NCI-H2171 (cell line): ENCODE data around the gene BAG5.

Experiments
- DNase-seq: peaks from one replicate; lab custom pipeline; 2025; lab: John Stamatoyannopoulos, UW

The BAG5 gene

GRCh38 chr14:103563844-103564505 is 1.5 kb upstream of the BAG5 start:
- DNase-seq, result no peak

GRCh38 chr14:103563226-103563620 is 766 bp upstream of the BAG5 start:
- DNase-seq, result no peak

- peak; percentile 53 for DNase-seq
Observed at GRCh38 chr14:103562179-103562428, 353 bp downstream of the BAG5 start.

- DNase-seq, result no peak
Observed at GRCh38 chr14:103561381-103562178, 877 bp downstream of the BAG5 start.

- no peak for DNase-seq
Observed at GRCh38 chr14:103560691-103561090, 1.8 kb downstream of the BAG5 start.

GRCh38 chr14:103559766-103560165 is 2.7 kb downstream of the BAG5 start:
- DNase-seq, result no peak

- DNase-seq, result no peak
Observed at GRCh38 chr14:103558071-103558882, 4.2 kb downstream of the BAG5 start.

- DNase-seq, result no peak
Observed at GRCh38 chr14:103556946-103557758, 5.3 kb downstream of the BAG5 start.

- no peak for DNase-seq
Observed at GRCh38 chr14:103555559-103556337, 6.7 kb downstream of the BAG5 start.

- DNase-seq, result no peak
Observed at GRCh38 chr14:103552846-103553210, 9.6 kb downstream of the BAG5 start.

GRCh38 chr14:103552011-103552845 is 10.2 kb downstream of the BAG5 start:
- no peak for DNase-seq

GRCh38 chr14:103551338-103551762 is 11.1 kb downstream of the BAG5 start:
- no peak for DNase-seq

- DNase-seq, result no peak
Observed at GRCh38 chr14:103550451-103551337, 11.8 kb downstream of the BAG5 start.

GRCh38 chr14:103549361-103550311 is 12.8 kb downstream of the BAG5 start:
- DNase-seq, result no peak

- no peak for DNase-seq
Observed at GRCh38 chr14:103548463-103549351, 13.8 kb downstream of the BAG5 start.

- no peak for DNase-seq
Observed at GRCh38 chr14:103547941-103548462, 14.5 kb downstream of the BAG5 start.

- DNase-seq, result no peak
Observed at GRCh38 chr14:103547455-103547940, 15.0 kb downstream of the BAG5 start.
